GM23338 (cell line): ENCODE data around the gene TENM3. TPM values are rescaled to one million over a fixed set of nuclear protein-coding genes. Genes with fewer than 3 reads are reported as not detected.
A peak's percentile ranks its signal among the peaks of the same experiment; 100 is the strongest.

ENCODE experiments used
- ATAC-seq: fragments of 200-7000 bp; cut with Tn5 transposase; 3 replicates; pipeline ENCODE4 v1.9.1; 2020
- DNase-seq: peaks from one replicate; pipeline ENCODE4 v3.0.0-alpha.2; 2015; ENCODE audit warnings: low spot score
- H2AFZ ChIP-seq: fragments of 200-600 bp; sonication (generic); 2 replicates; pipeline ENCODE4 v1.8.0; 2016; ENCODE audit warnings: antibody characterized with exemption, mild to moderate bottlenecking, moderate library complexity
- H3F3A ChIP-seq: fragments of 200-600 bp; sonication (generic); replicated peaks from 2 replicates; pipeline ENCODE4 v1.8.0; 2017; ENCODE audit warnings: antibody characterized with exemption, mixed run types, low read depth
- H3K27ac ChIP-seq: fragments of 200-600 bp; sonication (generic); 2 replicates; pipeline ENCODE4 v1.6.1; 2016; ENCODE audit warnings: low read depth
- H3K27me3 ChIP-seq: fragments of 200-600 bp; sonication (generic); 2 replicates; pipeline ENCODE4 v1.8.0; 2016; ENCODE audit warnings: mild to moderate bottlenecking, mixed run types, moderate library complexity; ENCODE audit not compliant: insufficient read depth
- H3K36me3 ChIP-seq: fragments of 200-600 bp; sonication (generic); 2 replicates; pipeline ENCODE4 v1.8.0; 2016; ENCODE audit warnings: mild to moderate bottlenecking; ENCODE audit not compliant: insufficient read depth
- H3K4me1 ChIP-seq: fragments of 200-600 bp; sonication (generic); 2 replicates; pipeline ENCODE4 v1.8.0; 2016; ENCODE audit warnings: mild to moderate bottlenecking, moderate library complexity; ENCODE audit not compliant: insufficient read depth
- H3K4me2 ChIP-seq: fragments of 200-600 bp; sonication (generic); 2 replicates; pipeline ENCODE4 v1.7.1; 2017; ENCODE audit warnings: mixed run types
- H3K4me3 ChIP-seq: fragments of 200-600 bp; sonication (generic); 2 replicates; pipeline ENCODE4 v1.6.1; 2016; ENCODE audit warnings: mixed run types
- H3K79me2 ChIP-seq: fragments of 200-600 bp; sonication (generic); replicated peaks from 2 replicates; pipeline ENCODE4 v1.8.0; 2017; ENCODE audit warnings: mild to moderate bottlenecking; ENCODE audit not compliant: insufficient read depth
- H3K9me2 ChIP-seq: fragments of 200-600 bp; sonication (generic); 2 replicates; pipeline ENCODE4 v1.8.0; 2017; ENCODE audit not compliant: insufficient read depth
- H4K20me1 ChIP-seq: fragments of 200-600 bp; sonication (generic); replicated peaks from 2 replicates; pipeline ENCODE4 v1.8.0; 2017; ENCODE audit warnings: mild to moderate bottlenecking; ENCODE audit not compliant: insufficient read depth
- H3K27ac Mint-ChIP-seq: 2 replicates; pipeline ENCODE4 v1.8.0; 2020; ENCODE audit warnings: inconsistent platforms, mild to moderate bottlenecking, moderate library complexity, mixed read lengths
- H3K27me3 Mint-ChIP-seq: 3 replicates; pipeline ENCODE4 v1.8.0; 2022; ENCODE audit warnings: low read depth, mild to moderate bottlenecking, moderate library complexity, mixed read lengths, inconsistent platforms; ENCODE audit not compliant: insufficient read depth, poor library complexity
- H3K36me3 Mint-ChIP-seq: 3 replicates; pipeline ENCODE4 v1.8.0; 2021; ENCODE audit warnings: low read depth, mild to moderate bottlenecking, inconsistent platforms, moderate library complexity, mixed read lengths
- H3K4me1 Mint-ChIP-seq: 3 replicates; pipeline ENCODE4 v1.8.0; 2020; ENCODE audit warnings: mild to moderate bottlenecking, inconsistent platforms, mixed read lengths
- H3K4me3 Mint-ChIP-seq: 3 replicates; pipeline ENCODE4 v1.8.0; 2021; ENCODE audit warnings: moderate library complexity, mild to moderate bottlenecking, inconsistent platforms, mixed read lengths
- H3K9me3 Mint-ChIP-seq: 3 replicates; pipeline ENCODE4 v1.8.0; 2020; ENCODE audit warnings: moderate library complexity, mild to moderate bottlenecking, inconsistent platforms, mixed read lengths
- EZH2phosphoT487 ChIP-seq: fragments of 200-600 bp; sonication (generic); IDR thresholded peaks from one replicate; pipeline ENCODE4 v1.8.1; 2018; ENCODE audit warnings: antibody characterized with exemption; ENCODE audit not compliant: unreplicated experiment
- JUNB ChIP-seq: IDR thresholded peaks from one replicate; pipeline ENCODE4 v1.6.1; 2016; ENCODE audit warnings: antibody characterized with exemption; ENCODE audit not compliant: unreplicated experiment
- REST ChIP-seq: IDR thresholded peaks from one replicate; pipeline ENCODE4 v1.6.1; 2018; ENCODE audit warnings: antibody characterized with exemption; ENCODE audit not compliant: unreplicated experiment
- ZNF114 ChIP-seq: fragments of 250-450 bp; sonication (Bioruptor Pico); IDR thresholded peaks from 2 replicates; pipeline ENCODE4 v1.5.0; 2020; ENCODE audit warnings: mild to moderate bottlenecking, moderate library complexity
- ZNF331 ChIP-seq: fragments of 250-450 bp; sonication (Bioruptor Pico); IDR thresholded peaks from 2 replicates; pipeline ENCODE4 v1.5.0; 2020; ENCODE audit warnings: low read depth, mild to moderate bottlenecking, moderate library complexity
- ZNF462 ChIP-seq: fragments of 250-450 bp; sonication (Bioruptor Pico); IDR thresholded peaks from 2 replicates; pipeline ENCODE4 v1.5.0; 2020; ENCODE audit warnings: mild to moderate bottlenecking, moderate library complexity
- polyA plus RNA-seq: library from polyadenylated mRNA; unstranded; fragments of >200 nt; fragmentation: Nextera tagmentation; extraction: Ambion mirVana; gene quantifications from 2 replicates; pipeline ENCODE4 v1.2.1, GENCODE V29; 2016
- total RNA-seq: library from RNA; depleted of rRNA; stranded (reverse); fragments of >200 nt; shearing (Covaris generic); gene quantifications from 2 replicates; pipeline ENCODE4 v1.2.3, GENCODE V29; 2014
- TF ChIP-seq, protein P1 (sequence below): IDR thresholded peaks from 2 replicates; pipeline ENCODE4 v1.6.1; 2016; ENCODE audit warnings: antibody characterized with exemption
- TF ChIP-seq, protein P2 (sequence below), 2 experiments: fragments of 200-600 bp in 1 of 2; sonication (generic) in 1 of 2; conservative IDR thresholded peaks; 2 replicates each; pipeline versions ENCODE4 v1.5.1 to v1.6.1; 2016 to 2017; ENCODE audit warnings: antibody characterized with exemption in 2 of 2, low read depth in 2 of 2, mild to moderate bottlenecking in 2 of 2, moderate library complexity in 1 of 2

The TENM3 gene
- total and polyA plus RNA-seq, 2 experiments from 2014 or later, result 22.2 to 128 TPM

- H3K9me3 Mint-ChIP-seq, result peaks cover 15% of the 10 kb centered on the region; the same call in 2 of the 3 replicates
Observed at GRCh38 chr4:182662551-182662950, 419.3 kb downstream of the TENM3 start.

GRCh38 chr4:182671231-182671630 lies 428.0 kb downstream of the TENM3 start:
- DNase-seq (no peak), ATAC-seq (no peak)
- TF ChIP-seq JUNB (no peak), ZNF462 (CRISPR knock-in tag) (no peak), EZH2phosphoT487 (no peak), REST (no peak)
- TF ChIP-seq, protein P1, sequence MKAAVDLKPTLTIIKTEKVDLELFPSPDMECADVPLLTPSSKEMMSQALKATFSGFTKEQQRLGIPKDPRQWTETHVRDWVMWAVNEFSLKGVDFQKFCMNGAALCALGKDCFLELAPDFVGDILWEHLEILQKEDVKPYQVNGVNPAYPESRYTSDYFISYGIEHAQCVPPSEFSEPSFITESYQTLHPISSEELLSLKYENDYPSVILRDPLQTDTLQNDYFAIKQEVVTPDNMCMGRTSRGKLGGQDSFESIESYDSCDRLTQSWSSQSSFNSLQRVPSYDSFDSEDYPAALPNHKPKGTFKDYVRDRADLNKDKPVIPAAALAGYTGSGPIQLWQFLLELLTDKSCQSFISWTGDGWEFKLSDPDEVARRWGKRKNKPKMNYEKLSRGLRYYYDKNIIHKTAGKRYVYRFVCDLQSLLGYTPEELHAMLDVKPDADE, result no peak

More at GRCh38 chr4:182662551-182662950, 419.3 kb downstream of the TENM3 start:
- Histone ChIP-seq H3K79me2 (no peaks in the 10 kb centered on the region), H3K4me2 (no peak overlapping the region), H3K9me2 (peaks cover 7% of the 10 kb centered on the region), H4K20me1 (no peaks in the 10 kb centered on the region; the same call in 1 of the 2 replicates), H3F3A (no peaks in the 10 kb centered on the region), H3K27ac (no peak overlapping the region), H3K27me3 (no peaks in the 10 kb centered on the region), H2AFZ (no peak overlapping the region), H3K36me3 (no peaks in the 10 kb centered on the region), H3K4me3 (no peak overlapping the region), H3K4me1 (no peaks in the 10 kb centered on the region)
- H3K27me3 Mint-ChIP-seq, result peaks cover 1% of the 10 kb centered on the region
- TF ChIP-seq, protein P2, sequence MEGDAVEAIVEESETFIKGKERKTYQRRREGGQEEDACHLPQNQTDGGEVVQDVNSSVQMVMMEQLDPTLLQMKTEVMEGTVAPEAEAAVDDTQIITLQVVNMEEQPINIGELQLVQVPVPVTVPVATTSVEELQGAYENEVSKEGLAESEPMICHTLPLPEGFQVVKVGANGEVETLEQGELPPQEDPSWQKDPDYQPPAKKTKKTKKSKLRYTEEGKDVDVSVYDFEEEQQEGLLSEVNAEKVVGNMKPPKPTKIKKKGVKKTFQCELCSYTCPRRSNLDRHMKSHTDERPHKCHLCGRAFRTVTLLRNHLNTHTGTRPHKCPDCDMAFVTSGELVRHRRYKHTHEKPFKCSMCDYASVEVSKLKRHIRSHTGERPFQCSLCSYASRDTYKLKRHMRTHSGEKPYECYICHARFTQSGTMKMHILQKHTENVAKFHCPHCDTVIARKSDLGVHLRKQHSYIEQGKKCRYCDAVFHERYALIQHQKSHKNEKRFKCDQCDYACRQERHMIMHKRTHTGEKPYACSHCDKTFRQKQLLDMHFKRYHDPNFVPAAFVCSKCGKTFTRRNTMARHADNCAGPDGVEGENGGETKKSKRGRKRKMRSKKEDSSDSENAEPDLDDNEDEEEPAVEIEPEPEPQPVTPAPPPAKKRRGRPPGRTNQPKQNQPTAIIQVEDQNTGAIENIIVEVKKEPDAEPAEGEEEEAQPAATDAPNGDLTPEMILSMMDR (conservative IDR thresholded peaks at IDR 0.05; ENCODE audit: low read depth in 2 of 2), result no peak
- TF ChIP-seq ZNF331 (CRISPR knock-in tag), result no peak
- no peak for TF ChIP-seq ZNF114
- ATAC-seq (no peak), DNase-seq (no peak)
- peaks cover 2% of the 10 kb centered on the region; the same call in 2 of the 3 replicates for H3K4me1 Mint-ChIP-seq
- H3K27ac Mint-ChIP-seq, result no peak overlapping the region; the same call in 1 of the 2 replicates
- H3K36me3 Mint-ChIP-seq, result peaks cover 32% of the 10 kb centered on the region
- no peak overlapping the region for H3K4me3 Mint-ChIP-seq

More at GRCh38 chr4:182671231-182671630, 428.0 kb downstream of the TENM3 start:
- H3K4me3 ChIP-seq, result no peak overlapping the region
- no peak overlapping the region for H3K4me2 ChIP-seq
- H4K20me1 ChIP-seq, result peaks cover 4% of the 10 kb centered on the region; the same call in 1 of the 2 replicates
- no peaks in the 10 kb centered on the region for H3K27me3 ChIP-seq
- no peak overlapping the region for H3K27ac ChIP-seq
- no peak overlapping the region for H2AFZ ChIP-seq
- H3K79me2 ChIP-seq, result no peaks in the 10 kb centered on the region
- H3F3A ChIP-seq, result no peaks in the 10 kb centered on the region
- H3K9me3 Mint-ChIP-seq, result no peaks in the 10 kb centered on the region; the same call in 2 of the 3 replicates
- no peaks in the 10 kb centered on the region; the same call in 2 of the 3 replicates for H3K4me1 Mint-ChIP-seq
- no peak overlapping the region for H3K4me3 Mint-ChIP-seq
- H3K27ac Mint-ChIP-seq, result 0 out of 2 replicates have a peak overlapping the region, but pooled peaks have one; percentile 9
- no peaks in the 10 kb centered on the region for H3K4me1 ChIP-seq
- H3K9me2 ChIP-seq, result no peaks in the 10 kb centered on the region; the same call in 1 of the 2 replicates
- H3K36me3 ChIP-seq, result no peaks in the 10 kb centered on the region; the same call in 1 of the 2 replicates
- no peaks in the 10 kb centered on the region for H3K27me3 Mint-ChIP-seq
- peaks cover 10% of the 10 kb centered on the region; the same call in 2 of the 3 replicates for H3K36me3 Mint-ChIP-seq
